Gastrocnemius medialis (tissue), 4 donors: ENCODE results near the gene APOA1. TPM values are rescaled to one million over a fixed set of nuclear protein-coding genes. Genes with fewer than 3 reads are reported as not detected.

Experiments
- ATAC-seq, 2 donors: fragments of 150-250 bp; one replicate each; pipeline ENCODE4 v1.9.1; 2016
- DNase-seq, 2 donors: peaks; one replicate each; pipeline ENCODE4 v3.0.0-alpha.2; 2019
- H3K27ac ChIP-seq, 4 donors: fragments of 200-600 bp; sonication (generic); 1 replicate in 1 of 4; 2 replicates in 3 of 4; pipeline ENCODE4 v1.5.1; 2016 to 2018; ENCODE audit warnings: mild to moderate bottlenecking in 2 of 4, moderate library complexity in 1 of 4
- H3K27me3 ChIP-seq, 3 donors: fragments of 200-600 bp; sonication (generic) in 2 of 3; 1 replicate in 1 of 3; 2 replicates in 2 of 3; pipeline versions ENCODE4 v1.5.1 to v1.6.0; 2016 to 2019; ENCODE audit warnings: mild to moderate bottlenecking in 1 of 3, moderate library complexity in 1 of 3
- H3K36me3 ChIP-seq, 2 donors: fragments of 200-600 bp; sonication (generic) in 1 of 2; one replicate each; pipeline ENCODE4 v1.5.1; 2017 to 2018
- H3K4me1 ChIP-seq, 2 donors: fragments of 200-600 bp; sonication (generic) in 1 of 2; one replicate each; pipeline ENCODE4 v1.5.1; 2016 to 2017; ENCODE audit warnings: mild to moderate bottlenecking in 2 of 2
- H3K4me3 ChIP-seq, 4 donors: fragments of 200-600 bp; sonication (generic) in 3 of 4; 1 replicate in 1 of 4; 2 replicates in 3 of 4; pipeline ENCODE4 v1.5.1; 2016 to 2019; ENCODE audit warnings: mild to moderate bottlenecking in 2 of 4
- H3K9me3 ChIP-seq, 3 donors: fragments of 200-600 bp; sonication (generic) in 2 of 3; 1 replicate in 1 of 3; 2 replicates in 2 of 3; pipeline ENCODE4 v1.5.1; 2016 to 2019
- POLR2A ChIP-seq, 2 donors: fragments of 450-650 bp; IDR thresholded peaks; one replicate each; pipeline ENCODE4 v1.6.1; 2017; ENCODE audit warnings: antibody characterized with exemption in 2 of 2, mild to moderate bottlenecking in 2 of 2, moderate library complexity in 2 of 2
- in situ Hi-C, 4 donors: fragments of 200-750 bp; cut with MboI; loops; one replicate each; pipeline versions ENCODE4 v1.15.0 to v1.8.0; 2017; ENCODE audit warnings: low sequenced_read_pairs in 4 of 4
- intact Hi-C: fragments of 100-400 bp; cut with DNase I; formaldehyde crosslinking; loops from one replicate; pipeline ENCODE4 v1.15.1; 2023; ENCODE audit warnings: low total_unique reads
- total RNA-seq, 4 donors: library from RNA; depleted of rRNA; stranded (reverse); fragments of >200 nt; gene quantifications; one replicate each; pipeline versions ENCODE4 v1.1.0 to v1.2.3, GENCODE V29; 2016
- TF ChIP-seq, protein P1 (sequence below), 5 experiments: fragments of 450-650 bp in 3 of 5; fragments of 200-600 bp in 2 of 5; sonication (generic) in 2 of 5; IDR thresholded peaks in 4 of 5; conservative IDR thresholded peaks in 1 of 5; 1 replicate in 4 of 5; 2 replicates in 1 of 5; pipeline ENCODE4 v1.5.1; 2016 to 2019; ENCODE audit warnings: antibody characterized with exemption in 5 of 5, mild to moderate bottlenecking in 3 of 5, moderate library complexity in 3 of 5

The APOA1 gene
- total RNA-seq, 4 donors from 2014 or later, result 0.56 to 35.8 (median 18.2) TPM; not detected in 1

GRCh38 chr11:116842117-116842516, 4.7 kb upstream of the APOA1 start:
- no peaks in the 10 kb centered on the region for H3K9me3 ChIP-seq
- H3K27ac ChIP-seq, result no peak overlapping the region
- H3K4me1 ChIP-seq, result peaks cover 0 to 5% of the 10 kb centered on the region in 2 donors
- TF ChIP-seq, protein P1, sequence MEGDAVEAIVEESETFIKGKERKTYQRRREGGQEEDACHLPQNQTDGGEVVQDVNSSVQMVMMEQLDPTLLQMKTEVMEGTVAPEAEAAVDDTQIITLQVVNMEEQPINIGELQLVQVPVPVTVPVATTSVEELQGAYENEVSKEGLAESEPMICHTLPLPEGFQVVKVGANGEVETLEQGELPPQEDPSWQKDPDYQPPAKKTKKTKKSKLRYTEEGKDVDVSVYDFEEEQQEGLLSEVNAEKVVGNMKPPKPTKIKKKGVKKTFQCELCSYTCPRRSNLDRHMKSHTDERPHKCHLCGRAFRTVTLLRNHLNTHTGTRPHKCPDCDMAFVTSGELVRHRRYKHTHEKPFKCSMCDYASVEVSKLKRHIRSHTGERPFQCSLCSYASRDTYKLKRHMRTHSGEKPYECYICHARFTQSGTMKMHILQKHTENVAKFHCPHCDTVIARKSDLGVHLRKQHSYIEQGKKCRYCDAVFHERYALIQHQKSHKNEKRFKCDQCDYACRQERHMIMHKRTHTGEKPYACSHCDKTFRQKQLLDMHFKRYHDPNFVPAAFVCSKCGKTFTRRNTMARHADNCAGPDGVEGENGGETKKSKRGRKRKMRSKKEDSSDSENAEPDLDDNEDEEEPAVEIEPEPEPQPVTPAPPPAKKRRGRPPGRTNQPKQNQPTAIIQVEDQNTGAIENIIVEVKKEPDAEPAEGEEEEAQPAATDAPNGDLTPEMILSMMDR (IDR thresholded peaks at IDR 0.05 in 4 of 5, conservative IDR thresholded peaks at IDR 0.05 in 1 of 5), result no peak
- no peak for TF ChIP-seq POLR2A (IDR thresholded peaks at IDR 0.05)
- in situ Hi-C loops (no loop called here), intact Hi-C loops (no loop called here)
- peaks cover 0 to 33% of the 10 kb centered on the region in 2 donors for H3K36me3 ChIP-seq
- DNase-seq (no peak), ATAC-seq (no peak)
- no peak overlapping the region for H3K4me3 ChIP-seq
- H3K27me3 ChIP-seq, result no peaks in the 10 kb centered on the region

GRCh38 chr11:116840746-116841296, 3.4 kb upstream of the APOA1 start:
- H3K27ac ChIP-seq, result no peak overlapping the region
- H3K36me3 ChIP-seq, result peaks cover 0 to 21% of the 10 kb centered on the region in 2 donors
- H3K9me3 ChIP-seq, result no peaks in the 10 kb centered on the region
- in situ Hi-C loops, result no loop called here
- H3K4me1 ChIP-seq, result peaks cover 0 to 13% of the 10 kb centered on the region in 2 donors
- H3K27me3 ChIP-seq, result no peaks in the 10 kb centered on the region
- no peak for ATAC-seq
- no peak overlapping the region for H3K4me3 ChIP-seq
- TF ChIP-seq, protein P1 (IDR thresholded peaks at IDR 0.05 in 4 of 5, conservative IDR thresholded peaks at IDR 0.05 in 1 of 5), result no peak
- no peak for TF ChIP-seq POLR2A (IDR thresholded peaks at IDR 0.05)
- no peak for DNase-seq
- intact Hi-C loops, result no loop called here

DNA sequence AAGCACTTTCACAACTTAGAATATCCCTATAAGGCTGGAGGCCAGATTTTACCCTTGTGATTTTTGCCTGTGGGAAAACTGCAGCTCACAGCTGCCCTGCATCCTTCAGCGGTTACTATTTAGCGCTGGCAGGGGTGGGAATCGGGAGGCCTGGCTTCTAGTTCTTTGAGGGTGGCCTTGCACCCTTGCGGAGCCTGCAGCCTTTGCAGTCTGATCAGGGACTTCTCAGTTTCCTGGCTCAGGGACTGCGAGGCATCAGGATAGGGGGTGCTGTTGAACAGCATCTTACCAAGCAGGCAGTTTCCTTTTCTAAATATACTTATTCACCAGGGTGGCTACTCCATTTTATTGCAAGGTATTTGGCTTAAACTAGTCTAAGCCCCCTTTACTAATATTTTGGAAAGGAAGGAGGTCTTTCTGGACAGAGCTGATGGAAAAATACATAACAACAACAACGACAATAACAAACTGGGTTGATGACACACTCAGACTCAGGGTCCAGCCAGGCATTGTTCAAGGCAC, 2.9 kb upstream of the APOA1 start:
- no peaks in the 10 kb centered on the region for H3K27me3 ChIP-seq
- H3K27ac ChIP-seq, result no peak overlapping the region
- ATAC-seq, result no peak
- DNase-seq, result no peak
- no peaks in the 10 kb centered on the region for H3K9me3 ChIP-seq
- no peak for TF ChIP-seq POLR2A (IDR thresholded peaks at IDR 0.05)
- TF ChIP-seq, protein P1 (IDR thresholded peaks at IDR 0.05 in 4 of 5, conservative IDR thresholded peaks at IDR 0.05 in 1 of 5), result no peak
- H3K4me3 ChIP-seq, result no peak overlapping the region
- H3K36me3 ChIP-seq, result peaks cover 0 to 15% of the 10 kb centered on the region in 2 donors
- peaks cover 5 to 18% of the 10 kb centered on the region in 2 donors for H3K4me1 ChIP-seq
- in situ Hi-C loops (no loop called here), intact Hi-C loops (no loop called here)

DNA sequence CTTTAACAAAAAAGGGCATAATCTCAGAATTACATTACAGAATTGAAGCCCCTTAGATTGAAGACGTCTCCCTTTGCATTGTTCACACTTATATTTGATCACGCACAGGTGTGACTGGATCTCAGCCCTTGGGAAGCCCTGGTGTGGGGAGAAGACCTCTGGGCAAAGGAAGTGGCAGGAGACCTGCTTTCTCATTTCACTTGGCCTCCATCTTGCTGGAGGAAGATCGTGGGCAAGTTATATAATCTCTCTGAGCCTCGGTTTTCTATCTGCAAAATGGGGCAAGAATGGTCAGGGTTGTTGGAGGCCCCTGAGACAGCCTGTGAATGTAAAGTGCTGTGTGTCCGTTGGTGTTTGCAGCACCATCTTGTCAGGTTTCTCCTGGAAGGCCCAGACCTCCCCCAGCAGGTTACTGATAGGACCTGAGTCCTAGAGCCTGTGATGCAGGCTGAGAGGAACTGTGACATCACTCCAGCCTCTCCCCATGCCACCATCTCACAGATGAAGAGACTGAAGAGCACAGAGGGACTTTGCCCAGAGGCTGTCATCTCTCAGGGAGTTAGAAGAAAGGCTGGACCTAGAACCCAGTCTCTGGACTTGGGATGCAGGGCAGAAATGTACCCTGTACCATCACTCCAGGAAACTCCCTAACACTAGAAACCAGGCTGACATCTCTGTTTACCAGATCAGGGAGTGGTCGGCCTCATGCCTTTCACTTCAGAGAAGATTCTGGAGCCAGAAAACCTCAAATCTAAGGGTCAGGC, 1.1 kb upstream of the APOA1 start:
- peaks cover 10 to 14% of the 10 kb centered on the region in 2 donors for H3K4me1 ChIP-seq
- TF ChIP-seq POLR2A (IDR thresholded peaks at IDR 0.05), result no peak
- TF ChIP-seq, protein P1 (IDR thresholded peaks at IDR 0.05 in 4 of 5, conservative IDR thresholded peaks at IDR 0.05 in 1 of 5), result no peak

More for the DNA sequence above, 1.1 kb upstream of the APOA1 start:
- Histone ChIP-seq H3K4me3 (no peak overlapping the region), H3K36me3 (peaks cover 0 to 1% of the 10 kb centered on the region in 2 donors), H3K27ac (no peak overlapping the region), H3K27me3 (no peaks in the 10 kb centered on the region), H3K9me3 (no peaks in the 10 kb centered on the region)
- DNase-seq, result no peak
- intact Hi-C loops (no loop called here), in situ Hi-C loops (no loop called here)
- ATAC-seq, result no peak
